Measurements from ENCODE around the gene SOD1.

SOD1 gene

GRCh38 chr21:31700040-31700439, 40.5 kb downstream of the SOD1 start:
- Histone ChIP-seq H3K4me3 (ENCODE audit: low read length) (no peak overlapping the region), H3K27ac (ENCODE audit: low read depth, low read length) (no peak overlapping the region), H3K36me3 (ENCODE audit: control insufficient read depth, insufficient read depth, low read length) (peaks cover 10% of the 10 kb centered on the region), H3K4me1 (ENCODE audit: control insufficient read depth, insufficient read depth, low read length) (no peaks in the 10 kb centered on the region), H3K9ac (ENCODE audit: low read length) (no peak overlapping the region), H3K27me3 (ENCODE audit: control insufficient read depth, insufficient read depth, low read length) (no peaks in the 10 kb centered on the region)

GRCh38 chr21:31706562-31706961, 47.1 kb downstream of the SOD1 start:
- no peaks in the 10 kb centered on the region for H3K36me3 ChIP-seq (ENCODE audit: control insufficient read depth, insufficient read depth, low read length)

GRCh38 chr21:31707499-31707898, 48.0 kb downstream of the SOD1 start:
- Histone ChIP-seq H3K27me3 (ENCODE audit: control insufficient read depth, insufficient read depth, low read length) (no peaks in the 10 kb centered on the region), H3K36me3 (ENCODE audit: control insufficient read depth, insufficient read depth, low read length) (no peaks in the 10 kb centered on the region), H3K4me3 (ENCODE audit: low read length) (no peak overlapping the region), H3K4me1 (ENCODE audit: control insufficient read depth, insufficient read depth, low read length) (peaks cover 2% of the 10 kb centered on the region), H3K9ac (ENCODE audit: low read length) (no peak overlapping the region), H3K27ac (ENCODE audit: low read depth, low read length) (no peak overlapping the region)

More at GRCh38 chr21:31706562-31706961, 47.1 kb downstream of the SOD1 start:
- Histone ChIP-seq H3K9ac (ENCODE audit: low read length) (no peak overlapping the region), H3K4me3 (ENCODE audit: low read length) (no peak overlapping the region), H3K27ac (ENCODE audit: low read depth, low read length) (no peak overlapping the region), H3K27me3 (ENCODE audit: control insufficient read depth, insufficient read depth, low read length) (no peaks in the 10 kb centered on the region), H3K4me1 (ENCODE audit: control insufficient read depth, insufficient read depth, low read length) (peaks cover 2% of the 10 kb centered on the region)

GRCh38 chr21:31708541-31708940, 49.0 kb downstream of the SOD1 start:
- no peak overlapping the region for H3K9ac ChIP-seq (ENCODE audit: low read length)
- H3K27ac ChIP-seq (ENCODE audit: low read depth, low read length) = no peak overlapping the region
- H3K4me3 ChIP-seq (ENCODE audit: low read length) = no peak overlapping the region
- no peaks in the 10 kb centered on the region for H3K27me3 ChIP-seq (ENCODE audit: control insufficient read depth, insufficient read depth, low read length)
- peaks cover 2% of the 10 kb centered on the region for H3K4me1 ChIP-seq (ENCODE audit: control insufficient read depth, insufficient read depth, low read length)
- no peaks in the 10 kb centered on the region for H3K36me3 ChIP-seq (ENCODE audit: control insufficient read depth, insufficient read depth, low read length)

- Histone ChIP-seq H3K4me1 (ENCODE audit: control insufficient read depth, insufficient read depth, low read length) (peaks cover 2% of the 10 kb centered on the region), H3K9ac (ENCODE audit: low read length) (no peak overlapping the region)
Measured at GRCh38 chr21:31710586-31710985, 51.1 kb downstream of the SOD1 start.

GRCh38 chr21:31711326-31711725, 51.8 kb downstream of the SOD1 start:
- no peak overlapping the region for H3K9ac ChIP-seq (ENCODE audit: low read length)
- no peaks in the 10 kb centered on the region for H3K36me3 ChIP-seq (ENCODE audit: control insufficient read depth, insufficient read depth, low read length)
- peaks cover 2% of the 10 kb centered on the region for H3K4me1 ChIP-seq (ENCODE audit: control insufficient read depth, insufficient read depth, low read length)
- H3K27ac ChIP-seq (ENCODE audit: low read depth, low read length) = no peak overlapping the region
- no peak overlapping the region for H3K4me3 ChIP-seq (ENCODE audit: low read length)
- no peaks in the 10 kb centered on the region for H3K27me3 ChIP-seq (ENCODE audit: control insufficient read depth, insufficient read depth, low read length)

More at GRCh38 chr21:31710586-31710985, 51.1 kb downstream of the SOD1 start:
- Histone ChIP-seq H3K27ac (ENCODE audit: low read depth, low read length) (no peak overlapping the region), H3K4me3 (ENCODE audit: low read length) (no peak overlapping the region), H3K27me3 (ENCODE audit: control insufficient read depth, insufficient read depth, low read length) (no peaks in the 10 kb centered on the region), H3K36me3 (ENCODE audit: control insufficient read depth, insufficient read depth, low read length) (no peaks in the 10 kb centered on the region)

GRCh38 chr21:31711745-31712285, 52.3 kb downstream of the SOD1 start:
- Histone ChIP-seq H3K9ac (ENCODE audit: low read length) (no peak overlapping the region), H3K4me1 (ENCODE audit: control insufficient read depth, insufficient read depth, low read length) (peaks cover 5% of the 10 kb centered on the region), H3K4me3 (ENCODE audit: low read length) (no peak overlapping the region), H3K36me3 (ENCODE audit: control insufficient read depth, insufficient read depth, low read length) (no peaks in the 10 kb centered on the region), H3K27me3 (ENCODE audit: control insufficient read depth, insufficient read depth, low read length) (no peaks in the 10 kb centered on the region), H3K27ac (ENCODE audit: low read depth, low read length) (no peak overlapping the region)

GRCh38 chr21:31713115-31713514, 53.6 kb downstream of the SOD1 start:
- Histone ChIP-seq H3K36me3 (ENCODE audit: control insufficient read depth, insufficient read depth, low read length) (no peaks in the 10 kb centered on the region), H3K4me1 (ENCODE audit: control insufficient read depth, insufficient read depth, low read length) (peaks cover 5% of the 10 kb centered on the region), H3K27ac (ENCODE audit: low read depth, low read length) (no peak overlapping the region), H3K4me3 (ENCODE audit: low read length) (no peak overlapping the region), H3K27me3 (ENCODE audit: control insufficient read depth, insufficient read depth, low read length) (no peaks in the 10 kb centered on the region), H3K9ac (ENCODE audit: low read length) (no peak overlapping the region)

GRCh38 chr21:31713973-31714740, 54.7 kb downstream of the SOD1 start:
- H3K27ac ChIP-seq (ENCODE audit: low read depth, low read length) = no peak overlapping the region
- H3K36me3 ChIP-seq (ENCODE audit: control insufficient read depth, insufficient read depth, low read length) = no peaks in the 10 kb centered on the region
- no peaks in the 10 kb centered on the region for H3K27me3 ChIP-seq (ENCODE audit: control insufficient read depth, insufficient read depth, low read length)
- no peak overlapping the region for H3K9ac ChIP-seq (ENCODE audit: low read length)
- peaks cover 5% of the 10 kb centered on the region for H3K4me1 ChIP-seq (ENCODE audit: control insufficient read depth, insufficient read depth, low read length)
- no peak overlapping the region for H3K4me3 ChIP-seq (ENCODE audit: low read length)

GRCh38 chr21:31714741-31715365, 55.4 kb downstream of the SOD1 start:
- H3K4me1 ChIP-seq (ENCODE audit: control insufficient read depth, insufficient read depth, low read length) = peaks cover 5% of the 10 kb centered on the region
- H3K27ac ChIP-seq (ENCODE audit: low read depth, low read length) = no peak overlapping the region
- no peak overlapping the region for H3K4me3 ChIP-seq (ENCODE audit: low read length)
- no peaks in the 10 kb centered on the region for H3K36me3 ChIP-seq (ENCODE audit: control insufficient read depth, insufficient read depth, low read length)
- H3K27me3 ChIP-seq (ENCODE audit: control insufficient read depth, insufficient read depth, low read length) = no peaks in the 10 kb centered on the region
- no peak overlapping the region for H3K9ac ChIP-seq (ENCODE audit: low read length)

- no peak overlapping the region for H3K9ac ChIP-seq (ENCODE audit: low read length)
- H3K27me3 ChIP-seq (ENCODE audit: control insufficient read depth, insufficient read depth, low read length) = no peaks in the 10 kb centered on the region
- no peak overlapping the region for H3K4me3 ChIP-seq (ENCODE audit: low read length)
- H3K4me1 ChIP-seq (ENCODE audit: control insufficient read depth, insufficient read depth, low read length) = peaks cover 3% of the 10 kb centered on the region
- no peak overlapping the region for H3K27ac ChIP-seq (ENCODE audit: low read depth, low read length)
- no peaks in the 10 kb centered on the region for H3K36me3 ChIP-seq (ENCODE audit: control insufficient read depth, insufficient read depth, low read length)
Measured at GRCh38 chr21:31716106-31716505, 56.6 kb downstream of the SOD1 start.
